Transverse colon (tissue), 4 donors: ENCODE results near the gene PLP2.

Source experiments
- EP300 ChIP-seq: sonication (generic); formaldehyde crosslinking; IDR thresholded peaks from one replicate; pipeline ENCODE4 v1.6.1; 2017; ENCODE audit warnings: antibody characterized with exemption, low read depth
- POLR2A ChIP-seq: fragments of 450-650 bp; IDR thresholded peaks from one replicate; pipeline ENCODE4 v1.6.1; 2016; ENCODE audit warnings: antibody characterized with exemption, mild to moderate bottlenecking, moderate library complexity
- POLR2AphosphoS5 ChIP-seq, 3 donors: sonication (generic); formaldehyde crosslinking; IDR thresholded peaks; one replicate each; pipeline ENCODE4 v1.6.1; 2016; ENCODE audit warnings: antibody characterized with exemption in 3 of 3
- TF ChIP-seq, protein P1 (sequence below), 5 experiments: fragments of 200-600 bp in 3 of 5; fragments of 450-650 bp in 2 of 5; sonication (generic) in 3 of 5; IDR thresholded peaks; 1 replicate in 2 of 5; 2 replicates in 3 of 5; pipeline ENCODE4 v1.5.1; 2016 to 2017; ENCODE audit warnings: antibody characterized with exemption in 5 of 5, inconsistent platforms in 3 of 5, mild to moderate bottlenecking in 2 of 5, moderate library complexity in 1 of 5

GRCh38 chrX:49199315-49199595 is 27.6 kb downstream of the PLP2 start:
- TF ChIP-seq, protein P1, sequence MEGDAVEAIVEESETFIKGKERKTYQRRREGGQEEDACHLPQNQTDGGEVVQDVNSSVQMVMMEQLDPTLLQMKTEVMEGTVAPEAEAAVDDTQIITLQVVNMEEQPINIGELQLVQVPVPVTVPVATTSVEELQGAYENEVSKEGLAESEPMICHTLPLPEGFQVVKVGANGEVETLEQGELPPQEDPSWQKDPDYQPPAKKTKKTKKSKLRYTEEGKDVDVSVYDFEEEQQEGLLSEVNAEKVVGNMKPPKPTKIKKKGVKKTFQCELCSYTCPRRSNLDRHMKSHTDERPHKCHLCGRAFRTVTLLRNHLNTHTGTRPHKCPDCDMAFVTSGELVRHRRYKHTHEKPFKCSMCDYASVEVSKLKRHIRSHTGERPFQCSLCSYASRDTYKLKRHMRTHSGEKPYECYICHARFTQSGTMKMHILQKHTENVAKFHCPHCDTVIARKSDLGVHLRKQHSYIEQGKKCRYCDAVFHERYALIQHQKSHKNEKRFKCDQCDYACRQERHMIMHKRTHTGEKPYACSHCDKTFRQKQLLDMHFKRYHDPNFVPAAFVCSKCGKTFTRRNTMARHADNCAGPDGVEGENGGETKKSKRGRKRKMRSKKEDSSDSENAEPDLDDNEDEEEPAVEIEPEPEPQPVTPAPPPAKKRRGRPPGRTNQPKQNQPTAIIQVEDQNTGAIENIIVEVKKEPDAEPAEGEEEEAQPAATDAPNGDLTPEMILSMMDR (IDR thresholded peaks at IDR 0.05): no peak
- TF ChIP-seq POLR2A (no peak), EP300 (no peak), POLR2AphosphoS5 (IDR thresholded peaks at IDR 0.05) (no peak)
